ENCODE measurements around the gene ATG9B. TPM values are rescaled to one million over a fixed set of nuclear protein-coding genes. Genes with fewer than 3 reads are reported as not detected.

ATG9B gene
- total and polyA plus RNA-seq, 2 donors (not counting 3 experiments of a cell fraction or from before 2014, with no cell fraction given), result 0.04 TPM; not detected in 1

GRCh38 chr7:151034312-151035025 lies 10.2 kb upstream of the ATG9B start:
- Histone ChIP-seq H3K9me3 (replicated peaks; ENCODE audit: control insufficient read depth, insufficient read depth, low read length) (no peaks in the 10 kb centered on the region), H3K27ac (ENCODE audit: insufficient read depth, low read depth, low read length) (no peak overlapping the region), H3K79me2 (ENCODE audit: control insufficient read depth, insufficient read depth, low read length) (no peaks in the 10 kb centered on the region), H3K27me3 (ENCODE audit: control insufficient read depth in 2 of 2, insufficient read depth in 2 of 2, low read length in 2 of 2) (no peaks in the 10 kb centered on the region), H3K4me2 (ENCODE audit: insufficient read depth, low read length) (no peak overlapping the region), H3K9ac (replicated peaks; ENCODE audit: extremely low read depth, insufficient read depth, low read length) (no peak overlapping the region), H2AFZ (ENCODE audit: low read depth, low read length) (no peak overlapping the region), H4K20me1 (replicated peaks; ENCODE audit: control insufficient read depth, extremely low read depth, insufficient read depth, low read length) (no peaks in the 10 kb centered on the region), H3K4me3 (replicated peaks in 1 of 3; ENCODE audit: insufficient read depth in 1 of 3, low read depth in 1 of 3, low read length in 3 of 3) (no peak overlapping the region), H3K9me1 (replicated peaks; ENCODE audit: control insufficient read depth, extremely low read depth, insufficient read depth, low read length) (no peaks in the 10 kb centered on the region), H3K36me3 (ENCODE audit: control insufficient read depth in 2 of 2, extremely low read depth in 1 of 2, insufficient read depth in 2 of 2, low read length in 2 of 2) (peaks cover 0 to 17% of the 10 kb centered on the region in 2 experiments), H3K4me1 (ENCODE audit: control insufficient read depth, extremely low read depth, insufficient read depth, low read length) (peaks cover 15% of the 10 kb centered on the region)
- no TSS peak for BruUV-seq (replicated peaks)
- intact Hi-C loops (cut with micrococcal nuclease), result no loop called here
- no peak for TF ChIP-seq FOS (IDR thresholded peaks at IDR 0.05; ENCODE audit: borderline replicate concordance, insufficient read depth, low read length)
- TF ChIP-seq EZH2 (IDR thresholded peaks at IDR 0.05; ENCODE audit: borderline replicate concordance, low read depth, low read length, severe bottlenecking), result no peak
- TF ChIP-seq POLR2A (IDR thresholded peaks at IDR 0.05; ENCODE audit: low read depth, low read length), result no peak
- TF ChIP-seq MYC (IDR thresholded peaks at IDR 0.05; ENCODE audit: low read depth, low read length), result no peak
- no peak for TF ChIP-seq MAX (IDR thresholded peaks at IDR 0.05; ENCODE audit: insufficient read depth, insufficient read length)
- no peak for TF ChIP-seq POLR2AphosphoS5 (IDR thresholded peaks at IDR 0.05; ENCODE audit: insufficient read depth, low read depth, low read length)
- TF ChIP-seq CTCF (IDR thresholded peaks at IDR 0.05; ENCODE audit: extremely low read depth in 1 of 2, insufficient read depth in 1 of 2, low read depth in 1 of 2, low read length in 2 of 2), result no peak
- no peak for TF ChIP-seq GATA2 (IDR thresholded peaks at IDR 0.05; ENCODE audit: insufficient read depth, insufficient read length, low read depth, low read length)
- no peak for TF ChIP-seq JUN (IDR thresholded peaks at IDR 0.05; ENCODE audit: borderline replicate concordance, insufficient read depth, insufficient read length, low read depth)
- FAIRE-seq (no peak), DNase-seq (ENCODE audit: low read depth, low spot score) (no peak)
- POLR2A ChIA-PET, result no interaction called here
- CTCF ChIA-PET, result interaction anchor here (1.7 kb wide), 1 partner anchor 89 kb away, joined by 5 read pairs; no protein-coding TSS in a partner anchor
- dilution Hi-C loops (cut with MboI; ENCODE audit: extremely low pct_ligation_motif_present, low sequenced_read_pairs), result no loop called here
